ENCODE measurements around the gene KLHL6. TPM values are rescaled to one million over a fixed set of nuclear protein-coding genes. Genes with fewer than 3 reads are reported as not detected.

KLHL6 gene
- total RNA-seq, 1 experiment from 2014 or later, result 0.11 TPM

Other genes starting within 250 kb of the KLHL6 start
- gene MCF2L2, start 127.1 kb downstream of the KLHL6 start, total RNA-seq (2021), result 7.3 to 9.0 TPM (median 7.5 TPM) in 3 replicates
- 33.1 to 35.3 TPM (median 33.9 TPM) in 3 replicates for gene KLHL24, start 79.9 kb upstream of the KLHL6 start, total RNA-seq (2021)
- gene YEATS2, start 142.1 kb upstream of the KLHL6 start, total RNA-seq (2021), result 42.5 to 52.7 TPM (median 49.3 TPM) in 3 replicates